H1 (cell line): ENCODE results near the gene TBC1D20. TPM values are rescaled to one million over a fixed set of nuclear protein-coding genes. Genes with fewer than 3 reads are reported as not detected.

Experiments used
- CTCF ChIA-PET: fragments of 300-600 bp; sonication (Branson Sonifier 250); formaldehyde crosslinking; loops from one replicate; lab custom pipeline; 2021; ENCODE audit not compliant: partially characterized antibody; lab: Charles Lee
- POLR2A ChIA-PET: fragments of 300-600 bp; sonication (Branson Sonifier 250); formaldehyde crosslinking; loops from one replicate; lab custom pipeline; 2021; ENCODE audit warnings: inconsistent platforms; ENCODE audit not compliant: partially characterized antibody; lab: Charles Lee
- DNase-seq, 2 experiments: peaks; one replicate each; pipeline versions ENCODE4 v3.0.0 to v3.0.0-alpha.2; 2010 to 2022; ENCODE audit warnings: low spot score in 2 of 2, low read depth in 1 of 2, mixed read lengths in 1 of 2
- FAIRE-seq: peaks from 2 replicates; lab custom pipeline; 2011; peaks lifted over from hg19 to GRCh38; lab: Jason Lieb, UNC
- H2AFZ ChIP-seq: 2 replicates; pipeline ENCODE4 v1.8.1; 2012; ENCODE audit warnings: low read length, inconsistent platforms
- H2AK5ac ChIP-seq: 2 replicates; pipeline ENCODE4 v1.6.1; 2013; ENCODE audit warnings: low read depth, low read length
- H2BK120ac ChIP-seq: replicated peaks from 2 replicates; pipeline ENCODE3; 2013; ENCODE audit warnings: low read depth, low read length, inconsistent platforms
- H2BK12ac ChIP-seq: 2 replicates; pipeline ENCODE4 v1.6.1; 2013; ENCODE audit warnings: low read depth, low read length
- H2BK15ac ChIP-seq: 2 replicates; pipeline ENCODE4 v1.6.1; 2013; ENCODE audit warnings: low read length
- H2BK20ac ChIP-seq: 2 replicates; pipeline ENCODE4 v1.6.1; 2013; ENCODE audit warnings: low read length
- H2BK5ac ChIP-seq: 2 replicates; pipeline ENCODE4 v1.6.1; 2013; ENCODE audit warnings: low read depth, low read length
- H3K14ac ChIP-seq: 2 replicates; pipeline ENCODE4 v1.6.1; 2013; ENCODE audit warnings: inconsistent platforms; ENCODE audit not compliant: insufficient read length
- H3K18ac ChIP-seq: 2 replicates; pipeline ENCODE4 v1.6.1; 2013; ENCODE audit warnings: low read length; ENCODE audit errors: extremely low read depth
- H3K23ac ChIP-seq: 2 replicates; pipeline ENCODE4 v1.6.1; 2013; ENCODE audit warnings: inconsistent platforms; ENCODE audit not compliant: insufficient read length
- H3K23me2 ChIP-seq: 2 replicates; pipeline ENCODE4 v1.6.1; 2013; ENCODE audit warnings: low read depth, low read length
- H3K27ac ChIP-seq: 2 replicates; pipeline ENCODE4 v1.6.1; 2011; ENCODE audit warnings: low read depth, low read length, inconsistent platforms
- H3K27me3 ChIP-seq, 4 experiments: replicated peaks in 1 of 4; 1 replicate in 1 of 4; 2 replicates in 3 of 4; pipeline versions ENCODE4 v1.6.1 to v1.8.1; 2011 to 2013; ENCODE audit warnings: low read length in 3 of 4, mild to moderate bottlenecking in 3 of 4, inconsistent platforms in 2 of 4, mixed read lengths in 2 of 4, moderate library complexity in 1 of 4; ENCODE audit not compliant: control insufficient read depth in 3 of 4, insufficient read depth in 3 of 4; ENCODE audit errors: extremely low read depth in 1 of 4
- H3K36me3 ChIP-seq, 4 experiments: 2 replicates each; pipeline versions ENCODE4 v1.6.1 to v1.8.1; 2011 to 2013; ENCODE audit warnings: mild to moderate bottlenecking in 4 of 4, low read length in 3 of 4, moderate library complexity in 2 of 4, control low read depth in 1 of 4, inconsistent platforms in 1 of 4; ENCODE audit not compliant: insufficient read depth in 4 of 4, control insufficient read depth in 2 of 4
- H3K4ac ChIP-seq: replicated peaks from 2 replicates; pipeline ENCODE3; 2013; ENCODE audit warnings: low read length, low read depth, mixed read lengths, inconsistent platforms; ENCODE audit not compliant: insufficient read length
- H3K4me1 ChIP-seq, 4 experiments: replicated peaks in 1 of 4; 1 replicate in 1 of 4; 2 replicates in 3 of 4; pipeline versions ENCODE4 v1.6.1 to v1.8.1; 2011 to 2013; ENCODE audit warnings: low read length in 3 of 4, inconsistent platforms in 2 of 4, mixed read lengths in 1 of 4; ENCODE audit not compliant: insufficient read depth in 4 of 4, control insufficient read depth in 3 of 4
- H3K4me2 ChIP-seq, 2 experiments: 2 replicates each; pipeline versions ENCODE4 v1.6.1 to v1.8.1; 2011 to 2013; ENCODE audit warnings: low read depth in 2 of 2, low read length in 2 of 2, control low read depth in 1 of 2, inconsistent platforms in 1 of 2, mild to moderate bottlenecking in 1 of 2; ENCODE audit not compliant: insufficient read depth in 1 of 2
- H3K4me3 ChIP-seq, 4 experiments: fragments of 200-600, 300-600 bp in 1 of 4; sonication (generic), shearing (Covaris generic), sonication (Bioruptor Twin) in 1 of 4; 2 replicates each; pipeline versions ENCODE4 v1.5.1 to v1.8.1; 2011 to 2016; ENCODE audit warnings: low read length in 4 of 4, low read depth in 3 of 4, control low read depth in 2 of 4, inconsistent platforms in 2 of 4, mild to moderate bottlenecking in 2 of 4, mixed read lengths in 1 of 4, moderate library complexity in 1 of 4; ENCODE audit not compliant: insufficient read depth in 2 of 4; ENCODE audit errors: extremely low read depth in 1 of 4
- H3K56ac ChIP-seq: replicated peaks from 2 replicates; pipeline ENCODE3; 2013; ENCODE audit warnings: low read depth, mild to moderate bottlenecking, mixed read lengths, low read length, inconsistent platforms; ENCODE audit not compliant: insufficient read length
- H3K79me1 ChIP-seq: 2 replicates; pipeline ENCODE4 v1.6.1; 2013; ENCODE audit warnings: low read depth, low read length, control low read depth
- H3K79me2 ChIP-seq, 2 experiments: 2 replicates each; pipeline versions ENCODE4 v1.6.1 to v1.8.1; 2012 to 2013; ENCODE audit warnings: low read length in 2 of 2, mild to moderate bottlenecking in 2 of 2, inconsistent platforms in 1 of 2; ENCODE audit not compliant: insufficient read depth in 2 of 2, control insufficient read depth in 1 of 2
- H3K9ac ChIP-seq, 4 experiments: replicated peaks in 1 of 4; 1 replicate in 1 of 4; 2 replicates in 3 of 4; pipeline versions ENCODE4 v1.6.1 to v1.8.1; 2011 to 2013; ENCODE audit warnings: low read depth in 3 of 4, low read length in 3 of 4, control low read depth in 2 of 4, mild to moderate bottlenecking in 2 of 4, moderate library complexity in 2 of 4, inconsistent platforms in 1 of 4; ENCODE audit errors: extremely low read depth in 1 of 4
- H3K9me3 ChIP-seq, 2 experiments: 2 replicates each; pipeline versions ENCODE4 v1.6.1 to v1.8.1; 2012 to 2013; ENCODE audit warnings: mild to moderate bottlenecking in 2 of 2, moderate library complexity in 2 of 2, control low read depth in 1 of 2, inconsistent platforms in 1 of 2, low read depth in 1 of 2, low read length in 1 of 2, mixed read lengths in 1 of 2; ENCODE audit not compliant: insufficient read depth in 2 of 2
- H4K20me1 ChIP-seq, 2 experiments: replicated peaks in 1 of 2; 2 replicates each; pipeline versions ENCODE3 to v1.8.1; 2011 to 2013; ENCODE audit warnings: inconsistent platforms in 2 of 2, low read length in 2 of 2, mild to moderate bottlenecking in 1 of 2; ENCODE audit not compliant: insufficient read depth in 2 of 2, control insufficient read depth in 1 of 2
- H4K5ac ChIP-seq: 2 replicates; pipeline ENCODE4 v1.6.1; 2013; ENCODE audit warnings: low read length, low read depth, mixed read lengths, inconsistent platforms; ENCODE audit not compliant: insufficient read length
- H4K8ac ChIP-seq: 2 replicates; pipeline ENCODE4 v1.8.0; 2013; ENCODE audit warnings: mild to moderate bottlenecking, moderate library complexity, low read length, inconsistent platforms; ENCODE audit not compliant: insufficient read depth; ENCODE audit errors: extremely low read depth
- H4K91ac ChIP-seq: replicated peaks from 2 replicates; pipeline ENCODE3; 2013; ENCODE audit warnings: low read length, mixed read lengths, inconsistent platforms; ENCODE audit not compliant: insufficient read length
- POU5F1 ChIP-seq: IDR thresholded peaks from 2 replicates; pipeline ENCODE4 v1.6.1; 2011; ENCODE audit warnings: low read depth, mild to moderate bottlenecking, low read length, moderate library complexity
- RAD21 ChIP-seq, 2 experiments: IDR thresholded peaks in 1 of 2; conservative IDR thresholded peaks in 1 of 2; 2 replicates each; pipeline ENCODE4 v1.6.1; 2011; ENCODE audit warnings: low read depth in 2 of 2, low read length in 2 of 2, improper control_type of control experiment in 1 of 2, inconsistent platforms in 1 of 2, mild to moderate bottlenecking in 1 of 2, moderate library complexity in 1 of 2
- WGBS, 2 experiments: shearing (Covaris generic) in 1 of 2; methylation state at CpG; one replicate each; pipeline versions ENCODE4 v1.1.6 to v1.1.7; 2013 to 2015; ENCODE audit warnings: low lambda C conversion rate in 2 of 2, mixed read lengths in 2 of 2, inconsistent platforms in 1 of 2, low coverage in 1 of 2, missing lambda C conversion rate in 1 of 2; ENCODE audit not compliant: insufficient replicate concordance in 2 of 2, insufficient coverage in 1 of 2, insufficient read length in 1 of 2; ENCODE audit errors: extremely low coverage in 1 of 2, missing lambda C conversion rate in 1 of 2; 5-methylcytosine and 5-hydroxymethylcytosine counted together
- polyA plus RNA-seq, 7 experiments: library from polyadenylated mRNA; depleted of rRNA in 3 of 7; stranded (reverse) in 5 of 7; unstranded in 2 of 7; fragments of >200 nt in 5 of 7; fragments of 200-250 nt in 2 of 7; gene quantifications; 1 replicate in 5 of 7; 2 replicates in 1 of 7; 4 replicates in 1 of 7; pipeline versions ENCODE4 v1.2.1 to v1.2.3, GENCODE V29; 2011 to 2013; ENCODE audit warnings: missing spikeins in 2 of 7, mixed read lengths in 2 of 7
- total RNA-seq: library from RNA; stranded (reverse); fragmentation: NEBNext Ultra II Directional; extraction: Animal tissue kit (Norgen Biotek cat#: 25700); gene quantifications from 2 replicates; pipeline ENCODE4 v1.2.1, GENCODE V29; 2021

Gene TBC1D20
- total and polyA plus RNA-seq, 2 of the 8 experiments (the other 6 are each of a cell fraction or from before 2014, with no cell fraction given) = 14.5 to 17.1 TPM

DNA sequence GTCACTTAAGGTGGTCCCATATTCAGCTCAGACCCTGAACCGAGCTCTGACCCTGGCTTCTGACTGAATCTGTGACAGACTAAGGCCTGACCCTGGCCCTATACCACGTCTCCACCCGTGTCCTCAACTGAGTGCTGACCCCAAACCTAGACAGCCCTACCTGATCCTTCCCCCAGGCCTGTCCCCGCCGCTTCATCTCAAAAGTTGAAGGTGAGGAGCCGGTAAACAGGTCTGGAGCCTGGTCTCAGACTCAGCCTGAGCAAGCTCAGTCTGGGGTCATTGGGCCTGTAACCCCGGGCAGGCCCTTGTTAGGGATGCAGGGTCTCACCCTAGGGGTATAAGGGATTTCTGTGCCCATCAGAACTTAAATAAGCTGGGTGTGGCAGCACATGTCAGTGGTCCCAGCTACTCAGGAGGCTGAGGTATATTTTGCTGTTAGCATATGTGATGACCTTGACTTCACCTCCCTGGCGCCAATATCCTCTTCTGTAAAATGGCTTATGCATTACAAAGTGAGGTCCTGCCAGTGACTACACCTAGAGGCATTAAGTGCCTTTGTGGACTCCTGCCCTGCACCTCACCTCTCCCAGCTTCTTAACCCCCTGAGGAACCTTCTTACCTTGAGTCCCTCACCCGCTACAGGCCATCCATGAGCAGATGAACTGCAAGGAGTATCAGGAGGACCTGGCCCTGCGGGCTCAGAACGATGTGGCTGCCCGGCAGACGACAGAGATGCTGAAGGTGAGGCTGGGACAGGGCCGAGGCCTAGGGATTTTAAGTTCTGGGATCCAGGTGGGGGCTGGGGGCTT lies 34.3 kb downstream of the TBC1D20 start:
- CTCF ChIA-PET = interaction anchor here (0.7 to 2.1 kb wide), 7 partner anchors 10 to 76 kb away, joined by 3 to 9 read pairs (median 3); partner anchors contain the start of gene TRIB3
- Histone ChIP-seq H3K79me1 (no peaks in the 10 kb centered on the region), H3K36me3 (peaks cover 0 to 23% (median 7%) of the 10 kb centered on the region in 4 experiments; a peak in 6 of 8 replicates)
- TF ChIP-seq POU5F1 (no peak), RAD21 (IDR thresholded peaks at IDR 0.05 in 1 of 2, conservative IDR thresholded peaks at IDR 0.05 in 1 of 2; ENCODE audit: low read depth in 2 of 2, low read length in 2 of 2) (no peak)

More for the DNA sequence above, 34.3 kb downstream of the TBC1D20 start:
- H3K56ac ChIP-seq = no peak overlapping the region
- no peaks in the 10 kb centered on the region for H3K4me1 ChIP-seq
- no peak overlapping the region for H3K14ac ChIP-seq
- no peak overlapping the region for H2BK5ac ChIP-seq
- no peak overlapping the region for H2AK5ac ChIP-seq
- no peak overlapping the region; a peak in 1 of 4 replicates for H3K4me2 ChIP-seq
- no peak overlapping the region for H3K27ac ChIP-seq
- H3K23me2 ChIP-seq = no peaks in the 10 kb centered on the region
- no peak overlapping the region for H3K9ac ChIP-seq
- H2BK12ac ChIP-seq = no peak overlapping the region
- no peak overlapping the region for H3K4me3 ChIP-seq
- H3K79me2 ChIP-seq = no peaks in the 10 kb centered on the region
- no peak overlapping the region for H3K4ac ChIP-seq
- peaks cover 12 to 22% of the 10 kb centered on the region in 2 experiments for H4K20me1 ChIP-seq
- no peak overlapping the region for H2BK15ac ChIP-seq
- H4K91ac ChIP-seq = no peak overlapping the region
- H2AFZ ChIP-seq = no peak overlapping the region
- no peaks in the 10 kb centered on the region for H3K9me3 ChIP-seq
- peaks cover 0 to 3% (median 0%) of the 10 kb centered on the region in 4 experiments; a peak in 2 of 7 replicates for H3K27me3 ChIP-seq
- DNase-seq (no peak), FAIRE-seq (no peak)
- WGBS, 2 experiments = 90% methylated on average over 14 of the region's 14 CpGs; no CpG with 5 or more reads in 1 of the 2 experiments
- no peak overlapping the region for H2BK20ac ChIP-seq
- no peak overlapping the region for H3K18ac ChIP-seq
- no peak overlapping the region for H4K5ac ChIP-seq
- POLR2A ChIA-PET = interaction anchor here (0.6 to 1.8 kb wide), 8 partner anchors 21 to 116 kb away, joined by 3 to 7 read pairs (median 3); partner anchors contain the start of gene CSNK2A1
- H2BK120ac ChIP-seq = no peak overlapping the region
- no peak overlapping the region for H3K23ac ChIP-seq
- H4K8ac ChIP-seq = no peak overlapping the region
